ENCODE measurements around the gene CDKN2B.

CDKN2B gene

GRCh38 chr9:22008384-22008716, 755 bp downstream of the CDKN2B start:
- TF ChIP-seq CTCF (IDR thresholded peaks at IDR 0.05) = no peak
- peak overlapping the region; percentile 73 to 74 for H3K4me3 ChIP-seq (ENCODE audit: low read depth in 1 of 2, low read length in 1 of 2)
- H3K36me3 ChIP-seq = no peaks in the 10 kb centered on the region
- peaks cover 100% of the 10 kb centered on the region for H3K27me3 ChIP-seq
- no peak overlapping the region for H3K27ac ChIP-seq
- H3K4me1 ChIP-seq (ENCODE audit: control insufficient read depth in 1 of 2, insufficient read depth in 1 of 2, low read depth in 1 of 2, low read length in 1 of 2) = peaks cover 13% of the 10 kb centered on the region in 2 experiments
- no peaks in the 10 kb centered on the region for H3K9me3 ChIP-seq

GRCh38 chr9:22005702-22006606, 3.2 kb downstream of the CDKN2B start:
- Histone ChIP-seq H3K4me1 (ENCODE audit: control insufficient read depth in 1 of 2, insufficient read depth in 1 of 2, low read depth in 1 of 2, low read length in 1 of 2) (peaks cover 13% of the 10 kb centered on the region in 2 experiments), H3K27me3 (peaks cover 100% of the 10 kb centered on the region), H3K27ac (no peak overlapping the region), H3K36me3 (no peaks in the 10 kb centered on the region), H3K9me3 (no peaks in the 10 kb centered on the region), H3K4me3 (ENCODE audit: low read depth in 1 of 2, low read length in 1 of 2) (no peak overlapping the region)
- TF ChIP-seq CTCF (IDR thresholded peaks at IDR 0.05) = no peak

- no peak overlapping the region for H3K27ac ChIP-seq
- peaks cover 100% of the 10 kb centered on the region for H3K27me3 ChIP-seq
- no peak for TF ChIP-seq CTCF (IDR thresholded peaks at IDR 0.05)
- no peaks in the 10 kb centered on the region for H3K36me3 ChIP-seq
- no peak overlapping the region for H3K4me3 ChIP-seq (ENCODE audit: low read depth in 1 of 2, low read length in 1 of 2)
- H3K9me3 ChIP-seq = no peaks in the 10 kb centered on the region
- peaks cover 13% of the 10 kb centered on the region in 2 experiments for H3K4me1 ChIP-seq (ENCODE audit: control insufficient read depth in 1 of 2, insufficient read depth in 1 of 2, low read depth in 1 of 2, low read length in 1 of 2)
These were observed 3.9 kb downstream of the CDKN2B start for GRCh38 chr9:22005021-22005701.

GRCh38 chr9:22002038-22002437, 7.1 kb downstream of the CDKN2B start:
- H3K27me3 ChIP-seq = peaks cover 100% of the 10 kb centered on the region
- H3K27ac ChIP-seq = no peak overlapping the region
- no peak overlapping the region for H3K4me3 ChIP-seq (ENCODE audit: low read depth in 1 of 2, low read length in 1 of 2)
- no peak for TF ChIP-seq CTCF (IDR thresholded peaks at IDR 0.05)
- no peaks in the 10 kb centered on the region for H3K36me3 ChIP-seq
- no peaks in the 10 kb centered on the region for H3K9me3 ChIP-seq
- no peaks in the 10 kb centered on the region for H3K4me1 ChIP-seq (ENCODE audit: control insufficient read depth in 1 of 2, insufficient read depth in 1 of 2, low read depth in 1 of 2, low read length in 1 of 2)

- H3K27me3 ChIP-seq = peaks cover 95% of the 10 kb centered on the region
- H3K4me3 ChIP-seq (ENCODE audit: low read depth in 1 of 2, low read length in 1 of 2) = no peak overlapping the region
- no peak overlapping the region for H3K27ac ChIP-seq
- H3K4me1 ChIP-seq (ENCODE audit: control insufficient read depth in 1 of 2, insufficient read depth in 1 of 2, low read depth in 1 of 2, low read length in 1 of 2) = peaks cover 22 to 25% of the 10 kb centered on the region in 2 experiments
- no peaks in the 10 kb centered on the region for H3K36me3 ChIP-seq
- TF ChIP-seq CTCF (IDR thresholded peaks at IDR 0.05) = no peak
- H3K9me3 ChIP-seq = no peaks in the 10 kb centered on the region
These were observed 11.1 kb downstream of the CDKN2B start for GRCh38 chr9:21998026-21998425.

Measured in neutrophil (primary cell).